Central memory CD8-positive, alpha-beta T cell (primary cell): ENCODE data around the gene POTEM.
A peak's percentile ranks its signal among the peaks of the same experiment; 100 is the strongest.
"Not testable (repeated sequence)": the region's sequence is repeated elsewhere in the genome, so short reads cannot be mapped to it uniquely, and the experiment has no call there.

Source experiments
- ATAC-seq: fragments of 150-1000 bp; cut with Tn5 transposase; replicated peaks from 2 replicates; pipeline ENCODE4 v1.10.0; 2022; ENCODE audit warnings: mild to moderate bottlenecking, moderate FRiP score, moderate number of reproducible peaks; ENCODE audit not compliant: poor library complexity, severe bottlenecking; ENCODE audit errors: extremely low read depth
- DNase-seq, 2 donors: peaks; one replicate each; pipeline ENCODE4 v3.0.0; 2021; ENCODE audit warnings: low spot score in 2 of 2
- H3K27ac Mint-ChIP-seq: one replicate; pipeline ENCODE4 v1.8.0; 2022; ENCODE audit warnings: low read depth, mild to moderate bottlenecking, moderate library complexity, mixed read lengths
- H3K27me3 Mint-ChIP-seq: one replicate; pipeline ENCODE4 v1.8.0; 2022; ENCODE audit warnings: mixed read lengths
- H3K36me3 Mint-ChIP-seq: one replicate; pipeline ENCODE4 v1.8.0; 2022; ENCODE audit warnings: mild to moderate bottlenecking, moderate library complexity, mixed read lengths; ENCODE audit not compliant: insufficient read depth
- H3K4me1 Mint-ChIP-seq: one replicate; pipeline ENCODE4 v1.8.0; 2022; ENCODE audit warnings: mixed read lengths
- H3K4me3 Mint-ChIP-seq: one replicate; pipeline ENCODE4 v1.8.0; 2022; ENCODE audit warnings: mild to moderate bottlenecking, moderate library complexity, mixed read lengths
- H3K9me3 Mint-ChIP-seq: one replicate; pipeline ENCODE4 v1.8.0; 2022; ENCODE audit warnings: mixed read lengths

Gene POTEM

DNA sequence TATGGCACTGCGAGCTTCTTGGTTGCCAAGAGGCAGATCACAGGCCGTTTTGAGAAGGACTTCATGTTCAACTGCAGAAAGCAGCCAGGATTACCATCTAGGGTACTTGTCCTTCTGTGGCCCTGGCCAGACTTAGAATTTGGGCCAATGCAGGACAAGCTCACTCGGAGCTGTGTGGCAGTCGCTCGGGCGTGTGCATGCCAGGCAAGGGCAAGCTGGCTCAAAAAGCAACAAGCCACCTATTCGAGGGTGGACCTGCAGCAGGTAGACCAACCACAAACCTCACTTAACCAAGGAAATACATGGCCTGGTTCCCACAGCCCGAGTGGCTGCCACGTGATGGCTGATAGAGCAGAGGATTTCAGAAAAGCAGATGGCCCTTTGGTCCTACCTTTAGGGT is 39.3 kb downstream of the POTEM start:
- H3K4me1 Mint-ChIP-seq, H3K4me3 Mint-ChIP-seq, H3K27me3 Mint-ChIP-seq, H3K9me3 Mint-ChIP-seq, H3K27ac Mint-ChIP-seq, DNase-seq, H3K36me3 Mint-ChIP-seq: not testable (repeated sequence)
- ATAC-seq, result peak; percentile 24

DNA sequence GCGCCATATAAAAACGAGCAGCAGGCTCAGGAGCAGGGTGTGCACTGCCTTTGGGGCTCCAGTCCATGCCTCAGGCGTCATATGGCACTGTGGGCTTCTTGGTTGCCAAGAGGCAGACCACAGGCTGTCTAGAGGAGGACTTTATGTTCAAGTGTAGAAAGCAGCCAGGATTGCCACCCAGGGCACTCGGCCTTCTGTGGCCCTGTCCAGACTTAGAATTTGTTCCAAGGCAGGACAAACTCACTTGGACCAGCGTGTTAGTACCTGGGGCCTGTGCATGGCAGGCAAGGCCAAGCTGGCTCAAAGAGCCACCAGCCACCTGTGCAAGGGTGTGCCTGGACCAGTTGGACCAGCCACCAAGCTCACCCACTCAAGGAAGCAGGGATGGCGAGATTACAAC is 40.4 kb downstream of the POTEM start:
- H3K9me3 Mint-ChIP-seq, H3K4me3 Mint-ChIP-seq, H3K36me3 Mint-ChIP-seq, ATAC-seq, DNase-seq, H3K27ac Mint-ChIP-seq, H3K4me1 Mint-ChIP-seq, H3K27me3 Mint-ChIP-seq: not testable (repeated sequence)

DNA sequence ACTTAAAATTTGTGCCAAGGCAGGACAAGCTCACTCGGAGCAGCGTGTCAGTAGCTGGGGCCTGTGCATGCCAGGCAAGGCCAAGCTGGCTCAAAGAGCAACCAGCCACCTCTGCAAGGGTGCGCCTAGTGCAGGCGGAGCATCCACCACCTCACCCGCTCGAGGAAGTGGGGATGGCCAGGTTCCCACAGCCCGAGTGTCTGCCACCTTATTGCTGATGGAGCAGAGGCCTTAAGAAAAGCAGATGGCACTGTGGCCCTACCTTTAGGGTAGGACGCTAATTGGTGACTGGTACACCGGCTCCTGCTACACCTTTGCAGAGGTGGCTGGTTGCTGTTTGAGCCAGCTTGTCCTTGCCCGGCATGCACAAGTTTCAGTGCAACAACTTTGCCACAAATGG is 43.8 kb downstream of the POTEM start:
- H3K27ac Mint-ChIP-seq, H3K36me3 Mint-ChIP-seq, H3K27me3 Mint-ChIP-seq, H3K9me3 Mint-ChIP-seq, H3K4me3 Mint-ChIP-seq, DNase-seq, ATAC-seq, H3K4me1 Mint-ChIP-seq: not testable (repeated sequence)

DNA sequence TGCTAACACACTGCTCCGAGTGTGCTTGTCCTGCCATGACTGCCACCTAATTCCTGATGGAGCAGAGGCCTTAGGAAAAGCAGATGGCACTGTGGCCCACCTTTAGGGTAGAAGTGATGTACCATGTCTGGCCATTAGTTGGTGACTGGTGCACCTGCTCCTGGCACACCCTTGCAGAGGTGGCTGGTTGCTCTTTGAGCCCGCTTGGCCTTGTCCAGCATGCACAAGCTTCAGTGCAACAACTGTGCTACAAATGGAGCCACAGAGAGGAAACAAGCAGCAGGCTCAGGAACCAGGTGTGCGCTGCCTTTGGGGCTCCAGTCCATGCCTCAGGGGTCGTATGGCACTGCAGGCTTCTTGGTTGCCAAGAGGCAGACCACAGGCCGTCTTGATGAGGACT is 44.5 kb downstream of the POTEM start:
- not testable (repeated sequence) for H3K27me3 Mint-ChIP-seq, H3K36me3 Mint-ChIP-seq, H3K4me1 Mint-ChIP-seq, H3K9me3 Mint-ChIP-seq, DNase-seq, H3K4me3 Mint-ChIP-seq, H3K27ac Mint-ChIP-seq, ATAC-seq

DNA sequence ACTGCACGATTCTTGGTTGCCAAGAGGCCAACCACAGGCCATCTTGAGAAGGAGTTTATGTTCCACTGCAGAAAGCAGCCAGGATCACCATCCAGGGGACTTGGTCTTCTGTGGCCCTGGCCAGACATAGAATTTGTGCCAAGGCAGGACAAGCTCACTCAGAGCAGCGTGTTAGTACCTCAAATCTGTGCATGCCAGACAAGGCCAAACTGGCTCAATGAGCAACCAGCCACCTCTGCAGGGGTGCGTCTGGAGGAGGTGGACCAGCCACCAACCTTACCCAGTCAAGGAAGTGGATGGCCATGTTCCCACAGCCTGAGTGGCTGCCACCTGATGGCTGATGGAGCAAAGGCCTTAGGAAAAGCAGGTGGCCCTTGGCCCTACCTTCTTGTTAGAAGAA is 48.0 kb downstream of the POTEM start:
- DNase-seq, H3K9me3 Mint-ChIP-seq, H3K36me3 Mint-ChIP-seq, H3K4me1 Mint-ChIP-seq, H3K4me3 Mint-ChIP-seq, H3K27me3 Mint-ChIP-seq, H3K27ac Mint-ChIP-seq, ATAC-seq: not testable (repeated sequence)

DNA sequence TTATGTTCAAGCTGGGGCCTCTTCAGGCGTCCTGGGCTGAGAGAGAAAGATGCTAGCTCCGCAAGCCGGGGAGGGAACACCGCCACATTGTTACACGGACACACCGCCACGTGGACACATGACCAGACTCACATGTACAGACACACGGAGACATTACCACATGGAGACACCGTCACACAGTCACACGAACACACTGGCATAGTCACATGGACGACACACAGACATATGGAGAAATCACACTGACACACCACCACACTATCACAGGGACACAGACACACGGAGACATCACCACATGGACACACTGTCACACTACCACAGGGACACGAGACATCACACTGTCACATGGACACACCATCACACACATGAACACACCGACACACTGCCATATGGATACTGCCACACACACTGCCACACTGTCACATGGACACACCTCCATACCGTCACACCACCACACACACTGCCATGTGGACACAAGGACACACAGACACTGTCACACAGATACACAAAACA is 57.9 kb downstream of the POTEM start:
- H3K27me3 Mint-ChIP-seq, ATAC-seq, H3K4me3 Mint-ChIP-seq, H3K27ac Mint-ChIP-seq, H3K36me3 Mint-ChIP-seq, H3K4me1 Mint-ChIP-seq, H3K9me3 Mint-ChIP-seq, DNase-seq: not testable (repeated sequence)

DNA sequence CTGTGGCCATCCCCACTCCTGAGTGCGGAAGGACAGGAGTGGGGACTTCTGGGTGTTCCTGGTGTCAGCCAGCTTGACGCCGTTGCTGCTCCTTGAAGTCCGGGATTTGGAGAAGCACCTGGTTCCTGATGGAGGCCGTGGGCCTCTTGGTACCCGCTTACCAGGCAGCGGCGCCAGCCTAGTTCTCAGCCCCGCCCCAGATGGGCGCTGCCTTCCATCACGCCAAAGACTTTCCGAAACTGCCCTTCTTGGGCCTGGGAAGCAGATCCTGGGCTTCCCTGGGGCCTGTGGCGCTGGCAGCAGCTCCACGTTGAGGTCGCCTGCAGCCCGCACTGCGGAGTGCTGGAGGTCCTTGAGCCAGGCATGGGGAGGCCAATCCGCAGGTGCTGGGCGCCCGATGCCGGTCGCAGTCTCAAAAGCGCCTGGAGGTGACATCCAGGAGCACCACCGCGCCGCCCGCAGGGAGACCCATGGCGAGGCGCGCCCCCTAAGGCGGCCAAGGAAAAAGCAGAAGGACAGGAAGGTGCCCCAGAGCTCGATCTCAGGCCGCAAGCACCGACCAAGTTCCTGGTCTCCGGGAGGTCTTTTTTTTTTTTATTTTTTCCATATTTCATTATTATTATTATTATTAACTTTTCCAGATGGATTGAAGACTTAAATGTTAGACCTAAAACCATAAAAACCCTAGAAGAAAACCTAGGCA is 59.6 kb downstream of the POTEM start:
- ATAC-seq, H3K9me3 Mint-ChIP-seq, DNase-seq, H3K27me3 Mint-ChIP-seq, H3K27ac Mint-ChIP-seq, H3K4me3 Mint-ChIP-seq, H3K36me3 Mint-ChIP-seq, H3K4me1 Mint-ChIP-seq: not testable (repeated sequence)

DNA sequence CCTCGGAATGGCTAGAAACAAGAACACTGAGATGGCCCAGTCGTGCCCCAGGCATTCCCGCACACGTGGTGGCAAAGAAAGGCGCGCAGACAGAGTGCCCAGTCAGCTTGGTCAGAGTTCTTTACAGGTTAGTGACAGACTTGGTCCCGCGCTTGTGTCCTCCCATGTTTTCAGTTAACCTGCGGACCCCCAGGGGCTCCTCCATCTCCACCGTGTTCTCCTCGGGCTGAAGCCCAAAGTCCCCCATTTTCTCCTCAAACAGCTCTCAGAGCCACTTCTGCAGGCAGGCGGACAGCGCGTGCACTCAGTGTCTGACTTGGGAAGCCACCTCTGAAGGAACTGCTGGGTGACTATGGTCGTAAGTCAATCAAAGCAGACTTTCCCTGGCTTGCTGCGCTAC is 60.7 kb downstream of the POTEM start:
- not testable (repeated sequence) for H3K27me3 Mint-ChIP-seq, H3K4me1 Mint-ChIP-seq, ATAC-seq, H3K4me3 Mint-ChIP-seq, H3K36me3 Mint-ChIP-seq, DNase-seq, H3K27ac Mint-ChIP-seq, H3K9me3 Mint-ChIP-seq

DNA sequence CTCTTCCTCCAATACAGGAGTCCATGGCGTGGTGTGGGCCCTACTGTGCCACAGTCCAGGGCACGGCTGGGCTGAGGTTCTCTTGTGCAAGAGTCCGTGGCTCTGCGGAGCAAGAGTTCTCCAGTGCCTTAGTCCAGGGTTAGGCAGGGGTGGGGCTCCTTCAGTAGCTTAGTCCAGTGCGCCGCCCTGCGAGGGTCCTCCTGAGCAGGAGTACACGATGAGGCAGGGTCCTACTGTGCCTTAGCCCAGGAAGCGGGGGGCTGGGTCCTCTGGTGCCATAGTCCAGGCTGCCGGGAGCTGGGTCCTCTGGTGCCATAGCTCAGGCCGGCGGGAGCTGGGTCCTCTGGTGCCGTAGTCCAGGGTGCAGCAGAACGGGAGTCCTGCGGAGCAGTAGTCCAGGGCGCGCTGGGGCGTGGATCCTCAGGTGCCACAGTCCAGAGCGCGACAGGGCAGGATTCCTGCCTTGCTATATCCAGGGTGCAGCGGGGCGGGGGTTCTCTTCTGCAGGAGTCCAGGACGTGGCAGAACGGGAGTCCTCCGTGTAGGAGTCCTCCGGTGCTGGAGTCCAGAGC is 69.7 kb downstream of the POTEM start:
- DNase-seq, H3K4me1 Mint-ChIP-seq, H3K27ac Mint-ChIP-seq, H3K4me3 Mint-ChIP-seq, H3K36me3 Mint-ChIP-seq, H3K9me3 Mint-ChIP-seq, H3K27me3 Mint-ChIP-seq: not testable (repeated sequence)
- peak; percentile 55 for ATAC-seq

DNA sequence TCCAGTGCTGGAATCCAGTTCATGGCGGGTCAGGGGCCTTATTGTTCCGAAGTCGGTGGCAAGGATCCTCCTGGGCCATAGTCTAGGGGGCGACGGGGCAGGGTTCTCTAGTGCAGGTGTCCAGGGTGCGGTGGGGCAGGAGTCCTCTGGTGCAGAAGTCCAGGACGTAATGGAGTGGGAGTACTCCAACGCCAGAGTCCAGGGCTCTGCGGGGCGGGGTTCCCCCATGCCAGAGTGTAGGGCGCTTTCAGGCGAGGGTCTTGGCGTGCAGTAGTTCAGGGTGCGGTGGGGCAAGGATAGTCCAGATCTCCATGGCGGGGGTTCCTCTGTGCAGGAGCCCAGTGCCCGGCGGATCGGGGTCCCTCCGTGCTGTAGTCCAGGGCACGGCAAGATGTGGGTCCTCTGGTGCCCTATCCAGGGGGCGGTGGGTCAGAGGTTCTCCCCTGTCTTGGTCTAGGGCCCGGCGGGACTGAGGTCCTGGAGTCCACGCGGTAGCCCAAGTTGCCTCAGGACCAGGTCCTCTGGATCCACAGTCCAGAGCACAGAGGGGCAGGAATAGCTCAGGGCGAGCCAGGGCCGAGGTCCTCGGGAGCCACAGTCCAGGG is 70.9 kb downstream of the POTEM start:
- not testable (repeated sequence) for H3K27me3 Mint-ChIP-seq, H3K4me1 Mint-ChIP-seq, H3K4me3 Mint-ChIP-seq, H3K27ac Mint-ChIP-seq, H3K36me3 Mint-ChIP-seq, DNase-seq, H3K9me3 Mint-ChIP-seq
- ATAC-seq, result peak; percentile 16

DNA sequence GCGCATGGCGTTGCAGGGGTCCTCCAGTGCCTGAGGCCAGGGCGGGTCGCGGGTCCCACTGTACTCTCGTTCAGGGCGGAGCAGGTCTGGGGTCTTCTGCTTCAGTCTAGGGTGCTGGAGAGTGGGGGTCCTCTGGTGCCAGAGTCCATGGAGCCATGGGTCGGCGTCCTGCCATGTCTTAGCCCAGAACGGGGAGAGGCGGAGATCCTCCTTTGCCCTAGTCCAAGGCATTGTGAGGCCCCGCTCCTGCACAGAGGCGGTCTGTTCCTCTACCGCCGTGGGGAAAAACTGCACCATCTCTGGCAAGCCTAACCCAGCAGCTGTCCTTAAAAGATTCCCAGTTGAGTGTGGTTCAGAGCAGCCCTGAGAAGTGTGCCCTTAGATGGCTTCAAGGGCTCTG is 71.6 kb downstream of the POTEM start:
- peak; percentile 24 for ATAC-seq
- not testable (repeated sequence) for H3K4me1 Mint-ChIP-seq, DNase-seq

DNA sequence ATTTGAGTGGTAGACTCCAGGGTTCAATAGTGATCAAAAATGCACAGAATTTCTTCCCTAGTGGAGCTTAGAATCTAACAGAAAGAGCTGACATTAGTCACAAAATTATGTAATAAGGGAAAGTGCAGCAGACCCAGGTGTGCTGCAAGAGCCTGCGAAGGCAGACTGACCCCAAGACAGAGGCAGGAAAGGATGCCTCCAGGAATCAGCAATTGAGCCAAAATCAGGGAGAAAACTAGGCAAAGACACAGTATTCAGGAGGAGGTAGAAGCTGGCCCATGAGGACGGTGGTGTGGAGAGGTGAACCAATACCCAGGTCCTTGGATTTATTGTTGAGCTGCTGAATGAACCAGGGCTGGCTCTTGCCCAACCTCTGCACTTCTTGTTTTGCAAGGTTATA is 76.2 kb downstream of the POTEM start:
- H3K36me3 Mint-ChIP-seq, H3K4me1 Mint-ChIP-seq, DNase-seq, H3K27me3 Mint-ChIP-seq, H3K27ac Mint-ChIP-seq, H3K4me3 Mint-ChIP-seq, ATAC-seq, H3K9me3 Mint-ChIP-seq: not testable (repeated sequence)

More for the DNA sequence above, 71.6 kb downstream of the POTEM start:
- H3K36me3 Mint-ChIP-seq, H3K27me3 Mint-ChIP-seq, H3K9me3 Mint-ChIP-seq, H3K27ac Mint-ChIP-seq, H3K4me3 Mint-ChIP-seq: not testable (repeated sequence)
